A549 treated with CORT108297 at 1 μM for 4 hours (cell line): ENCODE measurements around the gene CCL23. TPM values are rescaled to one million over a fixed set of nuclear protein-coding genes. Genes with fewer than 3 reads are reported as not detected.

Source experiments
- total RNA-seq: library from RNA; stranded (reverse); fragments of 200-300 nt; extraction: Qiagen RNA extraction; gene quantifications from 5 replicates; pipeline ENCODE4 v1.2.3, GENCODE V29; 2022

Gene CCL23, protein sequence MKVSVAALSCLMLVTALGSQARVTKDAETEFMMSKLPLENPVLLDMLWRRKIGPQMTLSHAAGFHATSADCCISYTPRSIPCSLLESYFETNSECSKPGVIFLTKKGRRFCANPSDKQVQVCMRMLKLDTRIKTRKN
- total RNA-seq: not detected in 5 replicates

DNA sequence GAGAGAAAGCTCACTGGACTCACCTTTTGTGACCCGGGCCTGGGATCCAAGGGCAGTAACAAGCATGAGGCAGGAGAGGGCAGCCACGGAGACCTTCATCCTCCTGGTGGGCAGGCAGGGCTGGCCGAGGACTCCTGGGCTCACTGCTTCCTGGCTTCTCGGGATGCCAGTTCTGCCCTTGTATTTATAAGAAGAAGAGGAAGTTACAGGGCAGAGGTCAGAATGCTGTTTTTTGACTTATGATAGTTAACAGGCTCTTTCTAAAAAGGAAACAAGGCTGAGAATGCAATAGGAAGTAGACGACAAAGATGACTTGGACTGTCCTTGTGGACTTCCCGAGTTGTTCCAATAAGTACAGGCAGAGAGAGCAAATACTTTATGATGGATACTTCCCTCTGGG is at the start of gene CCL23:
CCL23 (minus strand) TSS at position 174 of the 400 bp plus-strand sequence; CDS start at position 99, 75 bp downstream.

DNA sequence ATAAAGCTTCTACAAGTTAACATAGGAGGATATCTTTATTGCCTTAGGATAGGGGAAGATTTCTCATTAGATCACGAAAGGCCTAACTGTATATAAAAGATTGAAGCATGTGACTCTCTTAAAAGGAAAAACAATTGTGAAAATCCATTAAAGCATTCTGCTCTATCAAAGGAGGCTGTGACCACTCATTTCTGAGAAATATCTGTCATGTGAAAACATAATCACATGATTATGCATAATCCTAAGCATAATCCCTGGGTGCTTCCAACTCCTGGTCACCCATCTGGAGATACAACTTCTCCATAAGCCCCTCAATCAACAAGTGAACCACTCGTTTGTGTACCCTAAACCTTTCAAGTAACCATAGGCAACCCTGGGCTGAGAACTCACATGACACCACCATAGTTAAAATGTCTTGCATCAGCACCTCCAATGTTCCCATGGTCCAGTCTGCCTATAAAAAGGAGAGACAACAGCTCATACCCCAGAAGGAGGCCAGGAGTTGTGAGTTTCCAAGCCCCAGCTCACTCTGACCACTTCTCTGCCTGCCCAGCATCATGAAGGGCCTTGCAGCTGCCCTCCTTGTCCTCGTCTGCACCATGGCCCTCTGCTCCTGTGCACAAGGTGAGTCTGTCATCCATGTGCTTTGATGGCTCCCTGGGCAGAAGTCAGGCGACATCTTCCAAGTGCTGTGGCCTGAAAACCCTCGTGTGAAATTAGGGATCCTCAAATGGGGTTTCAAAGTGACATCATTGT is 46.2 kb upstream of the CCL23 start, which contains the start of gene CCL18:
CCL18 (plus strand) TSS at position 487 of the 756 bp plus-strand sequence; CDS start at position 558, 71 bp downstream.

DNA sequence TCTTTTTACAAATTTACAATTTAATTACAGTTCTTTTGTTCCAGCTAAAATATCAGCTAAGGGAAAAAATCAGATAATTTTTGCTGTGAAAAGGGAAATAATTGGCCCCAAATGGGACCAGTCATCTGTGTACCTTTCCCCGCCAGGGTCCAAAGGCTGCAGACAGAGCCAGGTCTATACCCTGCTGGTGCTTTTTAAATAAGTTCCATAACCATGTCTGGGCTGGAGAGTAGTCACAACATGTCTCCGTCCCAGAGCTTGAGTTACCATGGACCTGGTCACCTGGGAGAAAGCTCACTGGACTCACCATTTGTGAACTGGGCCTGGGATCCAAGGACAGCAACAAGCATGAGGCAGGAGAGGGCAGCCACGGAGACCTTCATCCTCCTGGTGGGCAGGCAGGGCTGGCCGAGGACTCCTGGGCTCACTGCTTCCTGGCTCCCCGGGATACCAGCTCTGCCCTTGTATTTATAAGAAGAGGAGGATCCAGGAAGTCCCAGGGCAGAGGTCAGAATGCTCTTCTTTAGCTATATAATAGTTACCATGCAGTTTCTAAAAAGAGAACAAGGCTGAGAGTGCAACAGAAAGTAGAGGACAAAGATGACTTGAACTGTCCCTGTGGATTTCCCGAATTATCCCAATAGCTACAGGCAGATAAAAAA is 16.5 kb downstream of the CCL23 start, which contains the start of gene CCL15:
CCL15 (minus strand) TSS at position 444 of the 662 bp plus-strand sequence; CDS start at position 383, 61 bp downstream.

DNA sequence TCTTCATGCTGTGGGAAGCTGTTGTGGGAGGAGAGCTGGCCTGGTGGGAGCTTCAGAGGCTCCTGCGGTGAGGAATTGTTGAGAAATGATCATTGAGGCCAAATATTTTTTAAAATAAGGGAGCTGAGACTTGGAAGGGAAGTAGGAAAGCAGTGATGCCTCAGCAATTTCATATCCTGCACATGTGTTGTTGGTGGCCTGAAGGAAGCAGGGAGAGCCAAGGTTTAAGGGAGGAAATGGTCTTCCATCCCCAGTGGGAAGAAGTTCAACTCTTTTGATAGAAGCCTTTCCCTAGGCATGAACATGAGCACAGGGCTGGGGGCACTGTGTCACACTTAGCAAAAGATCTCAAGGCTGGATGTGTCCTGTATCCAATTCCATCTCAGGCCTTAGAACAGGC is 31.1 kb downstream of the CCL23 start, which contains the start of gene CCL14:
CCL14 (minus strand) TSS at position 87 of the 400 bp plus-strand sequence; CDS start at position 7, 80 bp downstream.

DNA sequence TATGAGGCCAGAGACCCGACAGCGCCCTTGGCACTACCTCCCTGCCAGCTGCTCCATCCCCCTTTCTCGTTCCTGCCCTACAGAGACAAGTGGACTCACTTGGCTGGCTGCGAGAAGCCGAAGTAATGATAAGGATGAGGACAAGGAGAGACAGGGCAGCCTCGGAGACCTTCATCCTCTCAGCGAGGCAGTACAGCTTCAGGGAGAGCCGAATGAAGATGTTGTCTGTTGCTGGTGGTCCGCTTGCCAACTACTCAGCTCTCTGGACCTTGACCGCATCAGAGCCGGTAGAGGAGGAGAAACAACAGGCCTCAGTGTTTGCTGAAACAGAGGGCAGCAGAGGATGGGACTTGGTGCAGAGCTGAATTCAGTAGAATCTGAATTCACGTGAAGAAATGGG is 36.5 kb downstream of the CCL23 start, which contains the start of gene CCL16:
CCL16 (minus strand) TSS at position 252 of the 400 bp plus-strand sequence; CDS start at position 175, 77 bp downstream.

Other genes with a start within 250 kb of the CCL23 start
- 4.2 to 9.7 TPM (median 6.5 TPM) in 5 replicates for gene MMP28, start 222.3 kb downstream of the CCL23 start, total RNA-seq
- 201 to 225 TPM (median 205 TPM) in 5 replicates for gene TAF15, start 208.5 kb downstream of the CCL23 start, total RNA-seq
- not detected in 5 replicates for gene HEATR9, start 149.1 kb downstream of the CCL23 start, total RNA-seq
- gene CCL5, start 137.6 kb downstream of the CCL23 start, total RNA-seq: 0.92 to 1.9 TPM (median 1.4 TPM) in 5 replicates
- gene RDM1, start 87.2 kb downstream of the CCL23 start, total RNA-seq: 3.3 to 3.5 TPM (median 3.4 TPM) in 5 replicates
- not detected in 5 replicates for gene LYZL6, start 74.3 kb downstream of the CCL23 start, total RNA-seq
- not detected in 5 replicates for gene CCL16, start 36.5 kb downstream of the CCL23 start, total RNA-seq
- not detected in 5 replicates for gene CCL14, start 31.2 kb downstream of the CCL23 start, total RNA-seq
- gene CCL15, start 16.4 kb downstream of the CCL23 start, total RNA-seq: not detected in 5 replicates
- not detected in 5 replicates for gene CCL18, start 46.3 kb upstream of the CCL23 start, total RNA-seq
- gene CCL3, start 72.2 kb upstream of the CCL23 start, total RNA-seq: not detected in 5 replicates
- 0.15 TPM in 1 of 5 replicates, not detected in the others for gene CCL4, start 85.9 kb upstream of the CCL23 start, total RNA-seq
- gene TBC1D3B, start 158.7 kb upstream of the CCL23 start, total RNA-seq: 2.4 to 5.3 TPM (median 2.9 TPM) in 5 replicates
- not detected in 5 replicates for gene CCL3L1, start 178.8 kb upstream of the CCL23 start, total RNA-seq
- not detected in 5 replicates for gene CCL4L2, start 193.1 kb upstream of the CCL23 start, total RNA-seq
- 0.08 to 0.36 TPM (median 0.14 TPM) in 5 replicates for gene TBC1D3I, start 246.6 kb upstream of the CCL23 start, total RNA-seq